ENCODE measurements around the gene CLDND2.

GRCh38 chr19:51375504-51376221 lies 6.9 kb upstream of the CLDND2 start:
- TF ChIP-seq POLR2AphosphoS5 (IDR thresholded peaks at IDR 0.05) (no peak), CTCF (IDR thresholded peaks at IDR 0.05) (no peak)

Data from transverse colon (tissue), 4 donors.